GM19025 (cell line): Measurements from ENCODE around the gene TMEM238.
"Not testable (repeated sequence)": the region's sequence is repeated elsewhere in the genome, so short reads cannot be mapped to it uniquely, and the experiment has no call there.

Experiments used
- ATAC-seq: cut with Tn5 transposase; IDR thresholded peaks from one replicate; pipeline ENCODE4 v1.9.1; 2021; ENCODE audit warnings: mild to moderate bottlenecking, low read depth, moderate library complexity; ENCODE audit not compliant: unreplicated experiment

The TMEM238 gene

DNA sequence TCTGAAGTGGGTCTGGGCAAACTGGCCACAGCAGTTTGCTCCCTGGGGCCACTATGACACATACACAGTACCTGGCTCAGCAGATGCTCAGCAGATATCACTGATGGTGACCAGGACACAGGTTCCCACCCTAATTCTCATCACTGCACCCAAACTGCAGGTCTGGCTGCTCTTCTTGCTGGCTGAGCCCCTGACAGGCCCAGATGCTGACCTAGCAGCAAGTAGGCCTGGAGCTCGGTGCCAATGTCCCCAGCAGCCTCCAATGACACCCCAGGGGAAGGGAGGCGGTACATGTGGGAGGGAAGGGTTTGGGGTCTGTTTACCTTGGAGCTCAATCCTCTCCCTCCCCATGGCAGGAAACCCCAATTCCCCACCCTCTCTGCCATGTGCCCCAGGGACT, 18.4 kb upstream of the TMEM238 start:
- ATAC-seq: no peak

DNA sequence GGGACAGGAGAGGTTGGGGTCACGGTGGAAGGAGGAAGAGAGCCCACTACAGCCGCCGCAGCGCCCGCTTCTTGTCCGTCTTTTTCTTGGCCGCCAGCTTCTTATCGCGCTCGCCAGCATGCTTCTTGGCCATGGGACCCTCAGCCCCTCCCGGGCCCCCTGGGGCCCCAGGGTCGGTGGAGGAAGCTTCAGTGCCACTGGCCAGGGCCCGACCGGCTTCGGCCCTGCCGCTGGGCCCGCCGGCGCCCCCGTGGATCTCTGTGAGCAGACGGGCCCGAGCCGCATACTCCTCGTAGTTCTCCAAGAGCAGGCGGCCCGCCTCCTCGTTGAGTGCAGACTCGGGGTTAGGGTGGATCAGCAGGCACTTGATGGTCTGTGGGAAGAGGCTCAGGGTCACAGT, 17.3 kb upstream of the TMEM238 start:
- not testable (repeated sequence) for ATAC-seq

DNA sequence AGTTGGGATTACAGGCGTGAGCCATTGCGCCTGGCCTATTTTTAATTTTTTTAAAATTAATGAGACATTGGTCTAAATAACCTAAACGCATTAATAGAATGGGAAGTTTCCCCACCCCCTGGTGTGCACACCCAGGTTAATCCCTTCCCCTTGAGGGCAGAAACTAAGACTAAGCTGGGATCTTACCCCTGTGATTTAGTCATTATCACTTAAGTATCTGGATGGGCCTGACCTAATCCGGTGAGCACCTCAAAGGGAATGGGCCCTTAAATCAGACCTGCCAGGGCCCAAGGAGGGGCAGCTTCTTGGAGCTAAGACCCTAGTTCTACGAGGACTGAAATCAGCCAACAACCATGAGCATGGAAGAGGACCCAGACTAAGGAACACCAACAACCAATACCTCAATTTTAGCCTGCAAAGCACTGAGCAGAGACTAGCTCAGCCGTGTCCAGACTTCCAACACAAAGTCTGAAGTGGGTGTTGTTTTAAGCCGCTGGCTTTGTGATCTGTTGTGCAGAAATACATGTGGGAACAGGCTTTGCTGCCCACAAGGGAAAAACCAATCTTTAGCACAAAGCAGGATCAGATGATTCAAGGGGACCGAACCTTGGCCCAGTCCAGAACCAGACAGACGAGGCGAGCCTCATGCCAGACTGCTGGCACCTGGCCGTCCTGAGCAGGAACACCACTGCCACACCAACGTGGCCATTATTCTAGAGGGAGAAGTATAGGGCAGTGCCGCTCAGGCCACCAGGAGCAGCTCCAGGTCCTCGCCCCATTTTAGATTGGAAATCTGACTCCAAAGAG, 16.4 kb upstream of the TMEM238 start:
- ATAC-seq: no peak

DNA sequence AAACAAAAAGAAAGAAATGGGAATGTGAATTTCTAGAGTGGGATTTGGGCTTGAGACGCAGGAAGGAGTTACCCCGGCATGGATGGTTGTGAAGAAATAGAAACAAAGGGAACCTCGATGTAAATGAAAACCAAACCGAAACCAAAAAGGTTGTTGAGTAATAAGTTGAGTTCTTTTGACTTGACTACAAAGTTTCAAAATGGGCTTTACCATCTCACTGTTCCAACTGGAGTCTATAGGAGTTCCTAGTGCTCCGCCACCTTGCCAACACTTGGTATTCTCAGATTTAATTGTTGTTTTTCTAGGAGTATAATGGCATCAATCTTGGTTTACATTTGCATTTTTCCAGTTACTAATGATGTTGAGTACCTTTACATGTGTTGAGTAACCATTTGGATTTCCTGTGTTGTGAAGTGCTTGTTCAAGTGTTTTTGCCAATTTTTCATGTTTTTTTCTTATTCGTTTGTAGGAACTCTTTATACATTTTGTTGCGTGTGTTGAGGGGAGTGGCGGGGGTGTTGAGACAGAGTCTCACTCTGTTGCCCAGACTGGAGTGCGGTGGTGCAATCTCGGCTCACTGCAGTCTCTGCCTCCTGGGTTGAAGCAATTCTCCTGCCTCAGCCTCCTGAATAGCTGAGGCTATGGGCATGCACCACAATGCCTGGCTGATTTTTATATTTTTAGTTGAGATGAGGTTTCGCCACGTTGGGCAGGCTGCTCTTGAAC, 14.3 kb upstream of the TMEM238 start:
- no peak for ATAC-seq

DNA sequence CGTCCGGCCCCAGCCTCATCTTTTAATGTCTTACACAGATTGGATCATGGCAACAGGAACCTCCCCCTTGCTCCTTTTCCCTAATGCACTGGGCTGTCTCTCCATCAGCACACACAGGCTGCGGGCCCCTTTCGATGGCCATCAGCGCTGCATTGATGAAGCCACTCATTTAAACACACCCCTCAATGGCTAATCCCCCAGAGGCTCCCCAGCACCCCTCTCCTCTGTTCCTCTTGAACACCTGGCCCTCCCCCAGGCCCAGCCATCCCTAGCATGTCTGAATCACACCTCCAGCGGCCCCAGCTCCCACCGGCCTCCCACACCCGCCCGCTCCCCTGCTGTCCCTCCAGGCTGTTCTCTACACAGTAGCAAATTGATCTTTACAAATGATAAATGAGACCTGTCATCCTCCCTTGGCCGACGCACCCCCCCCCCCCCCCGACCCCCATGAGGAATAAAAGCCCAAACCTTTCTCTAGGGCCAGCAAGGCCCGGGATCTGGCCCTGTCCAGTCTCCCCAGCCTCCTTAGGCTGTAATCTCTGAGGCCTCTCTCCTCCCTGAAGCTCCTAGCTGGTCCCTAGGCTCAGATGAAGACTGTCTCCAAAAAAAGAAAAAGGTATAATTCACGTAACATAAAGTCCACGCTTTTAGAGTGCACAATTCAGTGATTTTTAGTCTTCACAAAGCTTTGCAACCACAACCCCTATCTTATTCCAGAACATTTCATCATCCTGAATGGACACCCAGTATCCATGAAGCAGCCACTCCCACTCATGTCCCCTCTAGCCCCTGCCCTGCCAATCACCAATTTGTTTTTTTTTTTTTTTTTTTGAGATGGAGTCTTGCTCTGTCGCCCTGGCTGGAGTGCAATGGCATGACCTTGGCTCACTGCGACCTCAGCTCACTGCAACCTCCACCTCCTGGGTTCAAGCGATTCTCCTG, 9.0 kb upstream of the TMEM238 start:
- ATAC-seq: no peak

DNA sequence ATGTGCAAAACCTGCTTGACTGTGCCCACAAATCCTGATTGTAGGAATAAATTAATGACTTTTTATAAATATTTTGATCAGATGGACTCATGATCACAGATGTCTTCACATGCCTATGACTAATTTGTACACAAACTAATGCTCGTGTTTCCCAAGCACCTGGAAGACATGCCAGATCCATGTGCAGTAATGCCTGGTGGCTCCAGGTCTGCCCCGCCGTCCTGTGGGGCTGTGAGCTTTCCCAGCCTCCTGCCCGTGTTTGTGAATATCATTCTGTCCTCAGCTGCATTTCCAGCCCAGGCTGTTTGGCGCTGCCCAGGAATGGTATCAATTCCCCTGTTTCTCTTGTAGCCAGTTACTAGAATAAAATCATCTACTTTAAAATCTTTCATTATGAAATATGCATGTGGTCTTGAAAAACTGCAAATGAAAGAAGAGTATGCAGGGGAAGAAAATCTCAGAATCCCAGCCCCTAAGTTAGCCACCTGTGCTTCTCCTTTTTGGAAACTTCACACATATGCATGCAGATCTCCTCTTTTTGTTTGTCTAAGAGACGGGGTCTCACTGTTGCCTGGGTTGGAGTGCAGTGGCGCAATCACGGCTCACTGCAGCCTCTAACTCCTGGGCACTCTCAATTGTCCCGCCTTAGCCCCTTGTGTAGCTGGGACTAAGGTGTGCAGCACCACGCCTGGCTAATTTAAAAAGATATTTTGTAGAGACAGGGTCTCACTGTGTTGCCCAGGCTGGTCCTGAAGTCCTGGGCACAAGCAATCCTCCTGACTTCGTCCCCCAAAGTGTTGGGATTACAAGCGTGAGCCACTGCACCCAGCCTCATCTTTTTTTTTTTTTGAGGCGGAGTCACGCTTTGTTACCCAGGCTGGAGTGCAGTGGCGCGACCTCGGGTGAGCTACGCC, 7.9 kb upstream of the TMEM238 start:
- no peak for ATAC-seq

DNA sequence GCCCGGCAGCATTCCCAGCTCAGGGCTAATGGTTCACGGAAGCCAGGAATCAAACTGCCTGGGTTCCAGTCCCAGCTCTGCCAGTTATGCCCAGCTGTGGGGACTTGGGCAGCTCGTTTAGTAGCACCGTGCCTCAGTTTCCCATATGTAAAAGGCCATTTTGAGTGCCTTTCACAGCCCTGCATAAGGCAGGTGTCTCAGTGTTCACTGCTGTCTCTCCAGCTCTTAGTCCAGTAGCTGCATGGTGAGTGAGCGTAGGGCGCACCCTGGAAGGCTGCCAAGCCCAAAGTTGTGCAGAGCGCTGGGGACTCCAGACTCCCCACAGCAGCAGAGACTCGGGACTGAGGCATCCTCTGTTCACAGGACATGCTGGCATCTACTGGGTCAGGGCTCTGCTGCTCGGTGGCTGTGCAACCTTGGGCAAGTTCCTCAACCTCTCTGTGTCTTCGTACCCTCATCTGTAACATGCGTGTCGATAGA, 7.1 kb upstream of the TMEM238 start:
- ATAC-seq: no peak

DNA sequence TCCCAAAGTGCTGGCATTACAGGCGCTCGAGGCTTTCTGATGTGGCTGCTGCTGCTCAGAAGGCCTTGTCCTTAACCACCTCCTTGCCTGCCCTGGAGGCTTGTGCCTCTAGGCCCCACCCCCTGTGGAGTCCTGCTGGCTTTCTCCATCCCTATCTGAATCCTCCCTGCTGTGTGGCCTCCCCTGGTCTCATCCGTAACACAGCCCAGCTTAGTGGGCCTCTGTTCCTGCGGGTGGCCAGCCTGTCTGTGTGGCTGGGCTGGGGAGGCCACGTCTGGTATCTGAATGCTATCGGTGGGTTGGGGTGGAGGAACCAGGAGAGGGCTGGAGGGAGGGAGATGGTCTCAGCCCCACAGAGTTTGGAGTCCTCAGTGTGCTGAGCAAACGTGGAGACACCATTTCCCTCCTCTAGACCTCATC, 6.4 kb upstream of the TMEM238 start:
- no peak for ATAC-seq

DNA sequence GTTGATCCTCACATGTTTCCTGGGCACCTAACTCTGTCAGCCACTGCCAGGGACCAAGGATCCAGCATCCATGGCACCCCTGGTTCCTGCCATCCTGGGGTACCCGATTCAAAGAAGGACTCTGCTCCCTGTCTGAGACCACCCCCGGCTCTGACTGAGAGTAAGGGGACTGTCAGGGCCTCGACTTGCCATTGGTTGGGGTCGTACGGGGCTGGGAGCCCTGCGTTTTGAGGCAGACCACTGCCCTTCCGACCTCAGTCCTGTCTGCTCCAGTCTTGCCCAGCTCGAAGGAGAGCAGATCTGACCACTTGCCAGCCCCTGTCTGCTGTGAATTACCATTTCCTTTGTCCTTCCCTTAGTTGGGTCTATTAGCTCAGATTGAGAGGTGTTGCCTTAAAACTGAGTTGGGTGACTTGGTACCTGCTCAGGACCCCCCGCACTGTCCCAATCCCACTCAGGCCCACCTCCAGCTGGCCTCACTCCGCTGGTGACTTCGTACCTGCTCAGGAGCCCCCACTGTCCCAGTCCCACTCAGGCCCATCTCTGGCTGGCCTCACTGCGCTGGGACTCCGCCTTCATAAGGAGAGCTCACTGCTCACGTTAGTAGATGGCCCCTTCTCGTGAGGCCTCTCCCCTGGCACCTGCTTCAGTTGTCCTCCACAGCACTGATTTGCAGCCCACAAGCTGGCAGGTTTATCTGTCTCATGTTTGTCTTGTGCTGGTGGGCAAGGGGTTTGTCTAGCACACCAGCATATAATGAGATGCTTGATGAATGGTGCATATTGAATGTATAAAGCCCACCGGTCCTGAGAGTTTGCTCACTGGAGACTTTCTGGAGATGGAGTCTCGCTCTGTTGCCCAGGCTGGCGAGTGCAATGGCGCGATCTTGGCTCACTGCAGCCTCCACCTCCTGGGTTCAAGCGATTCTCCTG, 5.6 kb upstream of the TMEM238 start:
- ATAC-seq: no peak

DNA sequence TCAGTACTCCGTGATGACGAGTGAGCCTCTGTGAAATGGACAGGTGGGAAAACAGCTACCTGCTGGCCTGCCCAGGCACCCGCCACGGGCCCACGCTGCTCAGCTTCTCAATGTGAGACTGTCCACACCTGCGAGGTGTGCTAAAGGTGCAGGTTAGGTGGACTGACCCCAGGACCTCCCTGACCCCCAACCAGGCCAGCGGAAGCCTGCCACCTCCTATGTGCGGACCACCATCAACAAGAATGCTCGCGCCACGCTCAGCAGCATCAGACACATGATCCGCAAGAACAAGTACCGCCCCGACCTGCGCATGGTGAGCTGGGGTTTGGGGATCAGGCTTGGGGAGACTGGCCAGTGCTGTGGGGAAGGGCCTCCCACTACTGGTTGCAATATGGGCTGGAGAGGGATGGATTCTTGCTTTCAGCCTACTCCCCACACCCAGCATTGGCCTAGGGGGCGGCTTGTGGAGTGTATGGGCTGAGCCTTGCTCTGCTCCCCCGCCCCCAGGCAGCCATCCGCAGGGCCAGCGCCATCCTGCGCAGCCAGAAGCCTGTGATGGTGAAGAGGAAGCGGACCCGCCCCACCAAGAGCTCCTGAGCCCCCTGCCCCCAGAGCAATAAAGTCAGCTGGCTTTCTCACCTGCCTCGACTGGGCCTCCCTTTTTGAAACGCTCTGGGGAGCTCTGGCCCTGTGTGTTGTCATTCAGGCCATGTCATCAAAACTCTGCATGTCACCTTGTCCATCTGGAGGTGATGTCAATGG, 3.8 kb upstream of the TMEM238 start:
- no peak for ATAC-seq

DNA sequence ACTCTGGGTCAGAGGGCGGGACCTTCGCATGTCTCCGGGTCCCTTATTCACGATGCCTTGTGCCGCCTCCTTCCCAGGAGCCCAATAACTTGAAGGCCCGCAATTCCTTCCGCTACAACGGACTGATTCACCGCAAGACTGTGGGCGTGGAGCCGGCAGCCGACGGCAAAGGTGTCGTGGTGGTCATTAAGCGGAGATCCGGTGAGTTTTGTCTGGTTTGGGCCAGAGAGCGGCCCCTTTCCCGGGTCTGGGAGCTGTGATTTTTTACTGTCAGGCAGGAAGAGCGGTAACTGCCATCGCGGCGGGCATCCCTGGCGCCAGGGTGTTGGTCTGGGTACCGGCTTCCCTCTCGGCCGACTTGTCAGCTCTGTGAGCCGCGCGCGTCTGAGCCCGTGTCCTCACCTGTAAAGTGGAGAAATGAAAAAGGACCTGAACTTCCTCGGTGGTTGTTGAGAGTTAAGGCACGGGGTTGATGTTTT, 2.4 kb upstream of the TMEM238 start:
- ATAC-seq: no peak

DNA sequence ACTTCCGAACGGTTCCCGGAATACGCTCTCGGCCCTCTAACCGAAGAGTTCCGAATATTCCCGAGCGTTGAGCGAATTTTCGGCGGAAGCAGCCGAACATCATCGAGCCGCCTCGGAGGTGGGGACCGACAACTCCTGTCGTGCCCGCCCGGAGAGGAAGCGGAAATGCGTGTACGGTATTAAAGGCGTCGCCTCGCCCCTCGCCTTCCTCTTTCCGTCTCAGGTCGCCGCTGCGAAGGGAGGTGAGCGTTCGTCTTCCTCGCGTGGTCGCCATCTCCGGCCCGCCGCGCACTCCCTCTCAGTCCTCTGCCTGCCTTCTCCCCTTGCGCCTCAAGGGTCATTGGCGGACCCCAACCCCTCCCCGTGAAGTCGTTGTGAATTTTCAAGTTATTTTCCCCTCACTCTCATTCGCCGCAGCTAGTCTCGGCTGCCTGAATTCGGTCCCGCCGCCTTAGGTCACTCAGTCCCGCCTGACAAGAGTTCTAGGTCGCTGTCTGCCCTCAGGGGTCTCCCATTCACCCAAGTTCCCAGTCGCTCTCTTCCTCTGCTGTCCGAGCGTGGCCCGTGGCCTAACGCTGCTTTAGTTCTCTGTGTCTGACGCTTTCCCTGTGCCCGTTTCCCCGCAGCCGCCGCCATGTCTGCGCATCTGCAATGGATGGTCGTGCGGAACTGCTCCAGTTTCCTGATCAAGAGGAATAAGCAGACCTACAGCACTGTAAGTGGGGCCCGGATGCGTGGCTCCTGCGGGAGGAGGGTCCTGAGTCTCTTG, 1.8 kb upstream of the TMEM238 start, which contains the start of gene RPL28:
TSS of gene RPL28 (plus strand) at position 209 of the 769 bp plus-strand sequence. CDS start at position 635, 426 bp downstream.
- peak; percentile 67 for ATAC-seq

DNA sequence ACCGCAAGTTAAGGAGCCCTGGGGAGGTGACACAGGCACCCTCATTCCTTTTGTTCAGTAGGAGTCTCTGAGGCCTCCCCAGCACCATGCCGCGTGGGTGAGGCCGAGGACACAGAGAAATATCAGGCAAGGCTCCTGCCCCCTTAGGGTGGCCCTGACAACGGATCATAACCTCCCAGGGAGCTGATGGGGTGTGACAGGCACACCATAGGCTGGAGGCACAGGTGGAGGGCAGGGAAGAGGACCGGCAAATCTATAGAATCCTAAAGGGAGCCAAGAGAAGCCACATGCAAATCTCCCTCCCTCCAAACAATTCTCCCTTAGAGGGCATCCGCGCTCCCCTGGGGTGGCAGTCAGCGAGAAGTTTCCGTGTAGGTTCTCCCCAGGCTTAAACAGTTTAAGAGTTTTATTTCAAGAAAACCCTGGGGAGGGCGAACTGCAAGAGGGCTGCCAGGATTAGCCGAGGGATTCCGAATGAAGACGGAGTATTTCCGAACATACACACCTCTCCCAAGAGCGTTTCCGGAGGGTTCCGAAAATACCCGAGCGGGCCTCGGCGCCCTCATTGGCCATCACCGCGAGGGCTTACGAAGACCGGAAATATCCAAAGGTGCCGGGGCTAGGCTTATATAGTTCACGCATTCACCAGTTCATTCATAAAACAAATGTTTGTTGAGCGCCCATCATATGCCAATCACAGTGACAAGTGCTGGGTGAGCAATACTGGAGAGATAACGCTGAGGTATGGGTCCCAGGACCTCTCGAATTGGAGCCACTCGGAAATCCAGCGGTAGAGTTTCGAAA, 1.0 kb upstream of the TMEM238 start:
- ATAC-seq: peak; percentile 48

DNA sequence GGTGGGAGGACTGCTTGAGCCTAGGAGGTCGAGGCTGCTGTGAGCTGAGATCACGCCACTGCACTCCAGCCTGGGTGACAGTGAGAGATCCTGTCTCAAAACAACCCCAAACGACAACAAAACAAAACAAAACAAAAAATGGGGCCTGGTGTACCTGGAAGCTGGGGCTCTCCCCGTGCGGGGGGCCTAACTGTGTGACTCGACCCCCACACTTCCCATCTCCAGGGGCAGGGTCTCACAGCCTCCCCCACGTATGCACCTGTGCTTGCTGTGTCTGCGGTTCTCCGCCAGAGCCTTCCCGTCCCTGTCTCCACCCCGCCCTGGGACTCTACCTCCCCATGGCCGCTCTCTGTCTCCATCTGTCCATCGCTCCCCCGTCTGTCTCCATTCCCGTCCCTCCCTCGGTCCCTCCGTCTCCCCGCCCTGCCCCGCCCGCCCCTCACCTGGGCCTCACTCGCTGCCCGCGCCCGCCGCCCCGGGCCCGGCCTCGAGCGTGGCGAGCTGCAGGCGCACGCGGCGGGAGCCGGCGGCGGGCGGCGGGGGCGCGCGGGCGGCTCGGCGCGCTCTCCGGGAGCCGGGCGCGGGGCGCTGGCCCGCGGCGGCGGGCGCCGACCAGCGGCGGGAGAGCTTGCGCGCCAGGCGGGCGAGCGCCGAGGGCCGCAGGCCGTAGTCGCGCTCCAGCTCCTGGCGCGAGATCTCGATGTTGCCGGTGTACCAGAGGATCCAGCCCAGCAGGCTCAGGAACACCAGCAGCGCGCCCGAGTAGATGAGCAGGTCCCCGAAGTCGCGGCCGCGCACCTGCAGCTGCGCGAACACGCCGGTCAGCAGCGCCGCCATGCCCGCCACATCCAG, 587 bp downstream of the TMEM238 start:
- no peak for ATAC-seq

DNA sequence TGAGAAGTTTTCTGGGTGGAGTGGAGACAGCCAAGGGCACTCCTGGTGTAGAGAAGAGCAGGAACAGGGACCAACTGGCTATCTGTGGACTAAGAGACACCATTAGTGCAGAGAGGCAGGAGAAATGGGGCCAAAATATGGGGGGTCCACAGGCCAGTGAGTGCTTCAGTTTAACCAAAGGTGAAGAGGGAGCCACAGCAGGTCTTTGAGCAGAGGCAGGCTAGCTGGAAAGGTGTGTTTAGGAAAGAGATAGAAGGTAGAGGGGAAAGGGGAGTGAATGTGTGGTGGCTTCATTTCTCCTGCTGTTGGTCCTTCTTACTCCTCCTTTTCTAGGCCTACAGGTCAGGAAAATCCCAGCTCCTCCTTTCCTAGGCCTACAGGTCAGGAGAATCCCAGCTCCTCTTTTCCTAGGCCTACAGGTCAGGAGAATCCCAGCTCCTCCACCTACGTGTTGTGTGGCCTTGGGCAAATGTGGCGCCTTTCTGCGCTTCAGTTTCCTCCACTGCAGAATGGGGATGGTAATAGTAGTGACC, 1.5 kb downstream of the TMEM238 start:
- no peak for ATAC-seq
